ENCODE data around the gene SLC22A1. TPM values are rescaled to one million over a fixed set of nuclear protein-coding genes. Genes with fewer than 3 reads are reported as not detected.

The SLC22A1 gene
- total RNA-seq, 1 donor from 2014 or later, result 2.6 TPM

DNA sequence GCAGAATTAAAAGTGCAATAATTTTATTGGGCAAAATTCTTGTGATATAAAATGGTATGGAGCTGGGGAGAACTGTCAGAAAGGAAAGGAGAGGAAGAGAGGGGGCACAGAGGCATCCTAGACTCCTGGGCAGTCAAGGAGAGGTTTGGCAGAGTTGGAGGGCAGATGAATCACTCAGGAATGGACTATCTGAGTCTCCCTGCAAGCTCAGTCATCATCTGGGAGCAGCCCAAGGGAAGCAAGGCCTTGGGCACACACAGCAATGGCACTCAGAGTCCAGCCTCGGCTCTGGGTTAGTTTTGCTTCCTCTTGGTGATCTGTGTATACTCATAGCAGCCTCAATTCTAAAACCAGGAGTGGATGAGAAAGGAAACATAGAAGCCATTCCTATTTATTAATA is 67.2 kb downstream of the SLC22A1 start:
- intact Hi-C loops (cut with DNase I), result no loop called here

DNA sequence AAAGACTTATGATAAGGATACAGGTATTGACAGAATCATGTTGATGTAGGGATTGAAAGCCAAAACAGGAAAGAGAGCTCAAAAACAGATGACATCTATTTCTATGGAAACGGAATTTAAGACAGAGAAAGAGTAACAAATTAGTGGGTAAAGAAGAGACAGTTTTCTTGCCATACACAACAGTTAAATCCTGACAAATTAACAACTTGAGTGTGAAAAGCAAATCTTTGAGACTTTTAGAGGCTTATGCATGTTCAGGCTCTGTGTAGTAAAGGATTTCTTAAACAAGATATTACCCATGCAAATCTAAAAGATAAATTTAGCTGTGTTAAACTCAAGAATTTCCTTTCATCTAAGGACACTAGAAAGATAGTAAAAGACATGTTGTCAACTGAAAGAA is 68.5 kb downstream of the SLC22A1 start:
- intact Hi-C loops (cut with DNase I), result no loop called here
- Histone ChIP-seq H3K27me3 (ENCODE audit: low read depth) (no peaks in the 10 kb centered on the region), H3K27ac (no peak overlapping the region), H3K36me3 (no peaks in the 10 kb centered on the region), H3K9me3 (peaks cover 27% of the 10 kb centered on the region), H3K4me1 (no peaks in the 10 kb centered on the region), H3K4me3 (no peak overlapping the region)
- no peak for DNase-seq
- TF ChIP-seq, protein P1, sequence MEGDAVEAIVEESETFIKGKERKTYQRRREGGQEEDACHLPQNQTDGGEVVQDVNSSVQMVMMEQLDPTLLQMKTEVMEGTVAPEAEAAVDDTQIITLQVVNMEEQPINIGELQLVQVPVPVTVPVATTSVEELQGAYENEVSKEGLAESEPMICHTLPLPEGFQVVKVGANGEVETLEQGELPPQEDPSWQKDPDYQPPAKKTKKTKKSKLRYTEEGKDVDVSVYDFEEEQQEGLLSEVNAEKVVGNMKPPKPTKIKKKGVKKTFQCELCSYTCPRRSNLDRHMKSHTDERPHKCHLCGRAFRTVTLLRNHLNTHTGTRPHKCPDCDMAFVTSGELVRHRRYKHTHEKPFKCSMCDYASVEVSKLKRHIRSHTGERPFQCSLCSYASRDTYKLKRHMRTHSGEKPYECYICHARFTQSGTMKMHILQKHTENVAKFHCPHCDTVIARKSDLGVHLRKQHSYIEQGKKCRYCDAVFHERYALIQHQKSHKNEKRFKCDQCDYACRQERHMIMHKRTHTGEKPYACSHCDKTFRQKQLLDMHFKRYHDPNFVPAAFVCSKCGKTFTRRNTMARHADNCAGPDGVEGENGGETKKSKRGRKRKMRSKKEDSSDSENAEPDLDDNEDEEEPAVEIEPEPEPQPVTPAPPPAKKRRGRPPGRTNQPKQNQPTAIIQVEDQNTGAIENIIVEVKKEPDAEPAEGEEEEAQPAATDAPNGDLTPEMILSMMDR (IDR thresholded peaks at IDR 0.05), result no peak
- no peak for ATAC-seq

More for the DNA sequence above, 67.2 kb downstream of the SLC22A1 start:
- ATAC-seq (no peak), DNase-seq (no peak)
- peaks cover 14% of the 10 kb centered on the region for H3K9me3 ChIP-seq
- no peak overlapping the region for H3K4me3 ChIP-seq
- H3K27ac ChIP-seq, result no peak overlapping the region
- H3K27me3 ChIP-seq (ENCODE audit: low read depth), result no peaks in the 10 kb centered on the region
- TF ChIP-seq, protein P1 (IDR thresholded peaks at IDR 0.05), result no peak
- no peaks in the 10 kb centered on the region for H3K36me3 ChIP-seq
- H3K4me1 ChIP-seq, result no peaks in the 10 kb centered on the region

GRCh38 chr6:160190973-160191372 is 69.4 kb downstream of the SLC22A1 start:
- intact Hi-C loops (cut with DNase I), result no loop called here
- DNase-seq (no peak), ATAC-seq (no peak)
- Histone ChIP-seq H3K36me3 (no peaks in the 10 kb centered on the region), H3K9me3 (peaks cover 31% of the 10 kb centered on the region), H3K4me3 (no peak overlapping the region), H3K4me1 (no peaks in the 10 kb centered on the region), H3K27me3 (ENCODE audit: low read depth) (no peaks in the 10 kb centered on the region), H3K27ac (no peak overlapping the region)
- TF ChIP-seq, protein P1 (IDR thresholded peaks at IDR 0.05), result no peak

GRCh38 chr6:160192840-160193239 is 71.2 kb downstream of the SLC22A1 start:
- ATAC-seq, result no peak

DNA sequence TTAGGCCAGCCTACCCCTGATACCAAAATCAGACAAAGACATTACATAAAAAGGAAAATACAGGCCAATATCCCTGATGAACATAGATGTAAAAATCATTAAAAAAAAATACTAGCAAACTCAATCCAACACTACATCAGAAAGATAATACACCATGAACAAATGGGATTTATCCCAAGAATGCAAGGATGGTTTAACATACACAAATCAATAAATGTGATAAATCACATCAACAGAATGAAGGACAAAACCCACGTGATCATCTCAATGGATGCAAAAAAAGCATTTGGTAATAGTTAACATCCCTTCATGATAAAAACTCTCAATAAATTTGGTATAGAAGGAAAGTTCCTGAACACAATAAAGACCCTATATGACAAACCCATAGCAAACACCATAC is 73.2 kb downstream of the SLC22A1 start:
- H3K36me3 ChIP-seq, result no peaks in the 10 kb centered on the region
- intact Hi-C loops (cut with DNase I), result no loop called here
- H3K9me3 ChIP-seq, result peaks cover 31% of the 10 kb centered on the region
- DNase-seq (no peak), ATAC-seq (no peak)
- H3K27me3 ChIP-seq (ENCODE audit: low read depth), result no peaks in the 10 kb centered on the region
- TF ChIP-seq, protein P1 (IDR thresholded peaks at IDR 0.05), result no peak
- no peaks in the 10 kb centered on the region for H3K4me1 ChIP-seq
- H3K4me3 ChIP-seq, result no peak overlapping the region
- H3K27ac ChIP-seq, result no peak overlapping the region

More at GRCh38 chr6:160192840-160193239, 71.2 kb downstream of the SLC22A1 start:
- H3K9me3 ChIP-seq, result peaks cover 31% of the 10 kb centered on the region
- H3K4me1 ChIP-seq, result no peaks in the 10 kb centered on the region
- no peaks in the 10 kb centered on the region for H3K27me3 ChIP-seq (ENCODE audit: low read depth)
- intact Hi-C loops (cut with DNase I), result no loop called here
- H3K27ac ChIP-seq, result no peak overlapping the region
- H3K36me3 ChIP-seq, result no peaks in the 10 kb centered on the region
- TF ChIP-seq, protein P1 (IDR thresholded peaks at IDR 0.05), result no peak
- no peak overlapping the region for H3K4me3 ChIP-seq
- DNase-seq, result no peak

GRCh38 chr6:160197662-160198061 is 76.0 kb downstream of the SLC22A1 start:
- intact Hi-C loops (cut with DNase I), result no loop called here
- no peaks in the 10 kb centered on the region for H3K27me3 ChIP-seq (ENCODE audit: low read depth)
- TF ChIP-seq, protein P1 (IDR thresholded peaks at IDR 0.05), result no peak
- H3K36me3 ChIP-seq, result no peaks in the 10 kb centered on the region
- no peak overlapping the region for H3K27ac ChIP-seq
- DNase-seq (no peak), ATAC-seq (no peak)
- H3K4me1 ChIP-seq, result no peaks in the 10 kb centered on the region
- H3K9me3 ChIP-seq, result peaks cover 26% of the 10 kb centered on the region
- no peak overlapping the region for H3K4me3 ChIP-seq

Data from lower lobe of right lung (tissue), 2 donors.